Left lung (tissue), 10 donors: ENCODE results near the gene SESN1. TPM values are rescaled to one million over a fixed set of nuclear protein-coding genes. Genes with fewer than 3 reads are reported as not detected.
A peak's percentile ranks its signal among the peaks of the same experiment; 100 is the strongest.

Experiments
- ATAC-seq: fragments of 200-7000 bp; cut with Tn5 transposase; one replicate; pipeline ENCODE4 v1.9.1; 2020; ENCODE audit warnings: moderate library complexity
- DNase-seq, 4 donors: peaks; one replicate each; pipeline ENCODE4 v3.0.0-alpha.2; 2013 to 2020
- H3K27ac ChIP-seq, 2 donors: fragments of 200-600 bp; sonication (generic) in 1 of 2; one replicate each; pipeline versions ENCODE4 v1.5.0 to v1.8.0; 2020 to 2021
- H3K27me3 ChIP-seq, 2 donors: fragments of 200-600 bp; sonication (generic) in 1 of 2; one replicate each; pipeline versions ENCODE4 v1.5.0 to v1.8.0; 2020 to 2021
- H3K36me3 ChIP-seq, 2 donors: fragments of 200-600 bp; sonication (generic) in 1 of 2; one replicate each; pipeline versions ENCODE4 v1.5.0 to v1.8.0; 2020 to 2021
- H3K4me1 ChIP-seq, 2 donors: fragments of 200-600 bp; one replicate each; pipeline ENCODE4 v1.8.0; 2021
- H3K4me3 ChIP-seq, 2 donors: fragments of 200-600 bp; sonication (generic) in 1 of 2; one replicate each; pipeline versions ENCODE4 v1.5.0 to v1.8.0; 2020 to 2021; ENCODE audit warnings: mild to moderate bottlenecking in 1 of 2
- H3K9me3 ChIP-seq, 2 donors: fragments of 200-600 bp; sonication (generic) in 1 of 2; one replicate each; pipeline versions ENCODE4 v1.5.0 to v1.8.0; 2020 to 2021
- CTCF ChIP-seq, 2 donors: fragments of 200-600 bp; sonication (generic) in 1 of 2; IDR thresholded peaks; one replicate each; pipeline versions ENCODE4 v1.5.0 to v1.8.0; 2021; ENCODE audit warnings: antibody characterized with exemption in 2 of 2
- intact Hi-C, 2 donors: fragments of 100-400 bp; cut with DNase I; formaldehyde crosslinking; loops; one replicate each; pipeline versions ENCODE4 v1.11.2 to v1.14.2; 2022
- polyA plus RNA-seq, 6 donors: library from polyadenylated mRNA; unstranded; fragments of 120-200 nt; gene quantifications; one replicate each; pipeline ENCODE4 v1.2.1, GENCODE V29; 2013; ENCODE audit not compliant: insufficient read length in 6 of 6
- total RNA-seq, 2 donors: library from RNA; stranded (reverse); fragmentation: NEBNext Ultra II Directional; extraction: Animal tissue kit (Norgen Biotek cat#: 25700); gene quantifications; one replicate each; pipeline ENCODE4 v1.2.1, GENCODE V29; 2021
- donor health status: DM: no; HTN: yes; CAD: no.
- donor health status: DM: no; HTN: no; CAD: no.

SESN1 gene
- total and polyA plus RNA-seq, 8 donors, result 20.5 to 90.5 (median 65.7) TPM

- Histone ChIP-seq H3K27me3 (no peaks in the 10 kb centered on the region), H3K4me3 (no peak overlapping the region), H3K4me1 (peaks cover 0 to 30% of the 10 kb centered on the region in 2 donors), H3K36me3 (no peaks in the 10 kb centered on the region), H3K9me3 (no peaks in the 10 kb centered on the region), H3K27ac (peak overlapping the region in 1 of 2 donors; percentile 54)
- DNase-seq (no peak), ATAC-seq (no peak)
- intact Hi-C loops, result no loop called here
- TF ChIP-seq CTCF (IDR thresholded peaks at IDR 0.05), result no peak
These were observed 80.0 kb downstream of the SESN1 start for GRCh38 chr6:109014606-109015005.

GRCh38 chr6:109013656-109014305, 80.9 kb downstream of the SESN1 start:
- H3K27ac ChIP-seq, result peak overlapping the region; percentile 50 to 54
- no peaks in the 10 kb centered on the region for H3K9me3 ChIP-seq
- DNase-seq (no peak), ATAC-seq (no peak)
- peaks cover 0 to 31% of the 10 kb centered on the region in 2 donors for H3K4me1 ChIP-seq
- H3K36me3 ChIP-seq, result no peaks in the 10 kb centered on the region
- intact Hi-C loops, result no loop called here
- H3K27me3 ChIP-seq, result no peaks in the 10 kb centered on the region
- TF ChIP-seq CTCF (IDR thresholded peaks at IDR 0.05), result no peak
- H3K4me3 ChIP-seq, result no peak overlapping the region

- H3K4me3 ChIP-seq, result no peak overlapping the region
- H3K4me1 ChIP-seq, result peaks cover 0 to 61% of the 10 kb centered on the region in 2 donors
- H3K9me3 ChIP-seq, result no peaks in the 10 kb centered on the region
- no peak for ATAC-seq
- no peaks in the 10 kb centered on the region for H3K36me3 ChIP-seq
- intact Hi-C loops, result no loop called here
- H3K27ac ChIP-seq, result peak overlapping the region in 1 of 2 donors; percentile 92
- DNase-seq, result no peak
- no peak for TF ChIP-seq CTCF (IDR thresholded peaks at IDR 0.05)
- H3K27me3 ChIP-seq, result no peaks in the 10 kb centered on the region
These were observed 83.9 kb downstream of the SESN1 start for GRCh38 chr6:109010705-109011102.

GRCh38 chr6:109009962-109010704, 84.5 kb downstream of the SESN1 start:
- DNase-seq, result no peak
- peak; percentile 1 for ATAC-seq
- H3K4me1 ChIP-seq, result peaks cover 0 to 65% of the 10 kb centered on the region in 2 donors

More at GRCh38 chr6:109009962-109010704, 84.5 kb downstream of the SESN1 start:
- Histone ChIP-seq H3K27ac (peak overlapping the region; percentile 92 to 97), H3K4me3 (peak overlapping the region; percentile 79 to 87), H3K9me3 (no peaks in the 10 kb centered on the region), H3K36me3 (no peaks in the 10 kb centered on the region), H3K27me3 (no peaks in the 10 kb centered on the region)
- intact Hi-C loops, result no loop called here
- TF ChIP-seq CTCF (IDR thresholded peaks at IDR 0.05), result no peak
